LNCaP clone FGC (cell line): ENCODE measurements around the gene EHD2.
"Not testable (repeated sequence)": the region's sequence is repeated elsewhere in the genome, so short reads cannot be mapped to it uniquely, and the experiment has no call there.

Experiments used
- DNase-seq: peaks from one replicate; pipeline ENCODE4 v3.0.0-alpha.2; 2011; ENCODE audit warnings: low read depth
- H3K4me3 ChIP-seq: 2 replicates; pipeline ENCODE4 v1.5.1; 2011; ENCODE audit warnings: mild to moderate bottlenecking, low read depth, low read length, control low read depth
- TF ChIP-seq, protein P1 (sequence below): IDR thresholded peaks from 2 replicates; pipeline ENCODE4 v1.5.1; 2012; ENCODE audit warnings: mild to moderate bottlenecking; ENCODE audit not compliant: control insufficient read depth, insufficient read depth; ENCODE audit errors: extremely low read depth

EHD2 gene

DNA sequence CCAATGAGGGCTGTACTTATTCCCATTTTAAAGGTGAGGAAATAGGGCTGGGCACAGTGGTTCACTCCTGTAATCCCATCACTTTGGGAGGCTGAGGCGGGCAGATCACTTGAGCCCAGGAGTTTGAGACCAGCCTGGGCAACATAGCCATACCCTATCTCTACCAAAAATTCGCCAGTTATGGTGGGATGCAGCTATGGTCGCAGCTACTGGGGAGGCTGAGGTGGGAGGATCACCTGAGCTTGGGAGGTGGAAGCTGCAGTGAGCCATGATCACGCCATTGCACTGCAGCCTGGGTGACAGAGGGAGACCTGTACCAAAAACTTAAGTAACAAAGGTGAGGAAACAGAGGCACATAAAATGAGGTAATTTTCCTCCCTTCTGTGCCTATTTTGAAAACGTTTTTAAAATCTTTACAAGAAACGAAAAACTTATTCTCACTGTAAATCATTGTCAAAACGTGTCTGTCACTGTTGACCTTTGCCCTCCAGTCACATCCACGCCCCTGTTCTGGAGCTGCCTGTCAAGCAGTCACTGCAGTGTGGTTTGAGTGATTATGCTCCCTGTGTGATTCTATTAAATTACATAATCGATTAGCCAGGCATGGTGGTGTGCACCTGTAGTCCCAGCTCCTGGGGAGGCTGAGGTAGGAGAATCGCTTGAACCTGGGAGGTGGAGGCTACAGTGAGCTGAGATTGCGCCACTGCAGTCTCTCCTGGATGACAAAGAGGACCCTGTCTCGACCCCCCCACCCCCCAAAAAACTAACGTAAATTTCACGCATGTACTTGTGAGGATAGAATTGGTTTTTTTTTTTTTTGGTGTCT is 44.6 kb downstream of the EHD2 start:
- H3K4me3 ChIP-seq, result no peak overlapping the region
- TF ChIP-seq, protein P1, sequence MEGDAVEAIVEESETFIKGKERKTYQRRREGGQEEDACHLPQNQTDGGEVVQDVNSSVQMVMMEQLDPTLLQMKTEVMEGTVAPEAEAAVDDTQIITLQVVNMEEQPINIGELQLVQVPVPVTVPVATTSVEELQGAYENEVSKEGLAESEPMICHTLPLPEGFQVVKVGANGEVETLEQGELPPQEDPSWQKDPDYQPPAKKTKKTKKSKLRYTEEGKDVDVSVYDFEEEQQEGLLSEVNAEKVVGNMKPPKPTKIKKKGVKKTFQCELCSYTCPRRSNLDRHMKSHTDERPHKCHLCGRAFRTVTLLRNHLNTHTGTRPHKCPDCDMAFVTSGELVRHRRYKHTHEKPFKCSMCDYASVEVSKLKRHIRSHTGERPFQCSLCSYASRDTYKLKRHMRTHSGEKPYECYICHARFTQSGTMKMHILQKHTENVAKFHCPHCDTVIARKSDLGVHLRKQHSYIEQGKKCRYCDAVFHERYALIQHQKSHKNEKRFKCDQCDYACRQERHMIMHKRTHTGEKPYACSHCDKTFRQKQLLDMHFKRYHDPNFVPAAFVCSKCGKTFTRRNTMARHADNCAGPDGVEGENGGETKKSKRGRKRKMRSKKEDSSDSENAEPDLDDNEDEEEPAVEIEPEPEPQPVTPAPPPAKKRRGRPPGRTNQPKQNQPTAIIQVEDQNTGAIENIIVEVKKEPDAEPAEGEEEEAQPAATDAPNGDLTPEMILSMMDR, result no peak
- DNase-seq, result no peak

DNA sequence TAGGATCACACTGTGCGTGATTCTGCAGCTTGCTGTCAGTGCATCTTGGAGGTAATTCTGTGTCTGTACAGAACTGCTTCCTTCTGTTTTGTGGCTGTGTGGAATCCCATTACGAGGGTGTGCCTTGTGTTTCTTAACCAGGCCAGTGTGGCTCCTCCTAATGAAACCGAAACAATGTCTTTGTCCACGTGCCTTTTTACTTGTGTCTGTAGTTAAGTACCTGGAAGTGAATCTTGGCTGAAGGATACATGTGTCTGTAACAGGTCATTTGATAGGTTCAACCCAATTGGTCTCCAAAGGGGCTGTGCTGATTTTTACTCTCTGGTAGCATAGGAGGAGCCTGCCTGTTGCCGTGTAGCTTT is 45.2 kb downstream of the EHD2 start:
- TF ChIP-seq, protein P1, result no peak
- H3K4me3 ChIP-seq, result no peak overlapping the region
- no peak for DNase-seq

DNA sequence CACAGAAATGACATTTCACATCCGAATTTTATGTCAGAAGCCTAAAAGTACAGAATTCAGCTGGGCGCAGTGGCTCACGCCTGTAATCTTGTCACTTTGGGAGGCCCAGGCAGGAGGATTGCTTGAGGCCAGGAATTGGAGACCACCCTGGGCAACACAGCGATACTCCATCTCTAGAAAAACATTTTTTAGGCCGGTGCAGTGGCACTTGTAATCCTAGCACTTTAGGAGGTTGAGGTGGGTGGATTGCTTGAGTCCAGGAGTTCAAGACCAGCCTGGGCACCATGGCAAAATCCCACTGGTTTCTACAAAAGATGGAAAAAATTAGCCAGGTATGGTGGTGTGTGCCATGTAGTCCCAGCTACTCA is 47.4 kb downstream of the EHD2 start:
- no peak overlapping the region for H3K4me3 ChIP-seq
- DNase-seq, result no peak
- TF ChIP-seq, protein P1, result no peak

DNA sequence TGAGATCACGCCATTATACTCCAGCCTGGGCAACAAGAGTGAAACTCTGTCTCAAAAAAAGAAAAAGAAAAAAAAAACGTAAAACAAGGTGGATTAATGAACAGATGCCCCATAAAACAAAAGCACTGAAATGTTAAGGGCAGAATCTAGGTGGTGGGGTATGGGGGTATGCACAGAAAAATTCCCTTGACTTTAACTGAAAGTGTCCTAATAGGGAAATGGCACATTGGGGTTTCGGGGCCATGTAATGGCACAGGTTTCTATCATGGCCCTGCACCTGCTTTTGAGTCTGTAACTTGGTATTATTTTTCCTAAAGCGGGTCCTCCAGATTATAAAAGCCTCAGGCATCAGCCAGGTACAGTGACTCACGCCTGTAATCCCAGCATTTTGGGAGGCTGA is 48.3 kb downstream of the EHD2 start:
- no peak for DNase-seq
- TF ChIP-seq, protein P1, result no peak

DNA sequence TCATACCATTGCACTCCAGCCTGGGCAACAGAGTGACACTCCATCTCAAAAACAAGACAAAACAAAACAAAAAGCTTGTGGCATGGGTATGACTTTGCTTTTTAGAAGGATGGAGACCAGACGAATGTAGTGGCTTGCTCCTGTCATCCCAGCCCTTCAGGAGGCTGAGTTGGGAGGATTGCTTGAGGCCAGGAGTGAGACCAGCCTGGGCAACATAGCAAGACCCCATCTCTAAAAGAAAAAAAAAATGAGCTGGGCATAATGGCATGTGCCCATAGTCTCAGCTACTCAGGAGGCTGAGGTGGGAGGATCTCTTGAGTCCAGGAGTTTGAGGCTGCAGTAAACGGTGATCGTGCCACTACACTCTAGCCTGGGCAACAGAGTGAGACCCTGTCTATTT is 48.9 kb downstream of the EHD2 start:
- DNase-seq, result no peak
- H3K4me3 ChIP-seq, result no peak overlapping the region
- TF ChIP-seq, protein P1, result no peak

More for the DNA sequence above, 48.3 kb downstream of the EHD2 start:
- H3K4me3 ChIP-seq, result no peak overlapping the region

DNA sequence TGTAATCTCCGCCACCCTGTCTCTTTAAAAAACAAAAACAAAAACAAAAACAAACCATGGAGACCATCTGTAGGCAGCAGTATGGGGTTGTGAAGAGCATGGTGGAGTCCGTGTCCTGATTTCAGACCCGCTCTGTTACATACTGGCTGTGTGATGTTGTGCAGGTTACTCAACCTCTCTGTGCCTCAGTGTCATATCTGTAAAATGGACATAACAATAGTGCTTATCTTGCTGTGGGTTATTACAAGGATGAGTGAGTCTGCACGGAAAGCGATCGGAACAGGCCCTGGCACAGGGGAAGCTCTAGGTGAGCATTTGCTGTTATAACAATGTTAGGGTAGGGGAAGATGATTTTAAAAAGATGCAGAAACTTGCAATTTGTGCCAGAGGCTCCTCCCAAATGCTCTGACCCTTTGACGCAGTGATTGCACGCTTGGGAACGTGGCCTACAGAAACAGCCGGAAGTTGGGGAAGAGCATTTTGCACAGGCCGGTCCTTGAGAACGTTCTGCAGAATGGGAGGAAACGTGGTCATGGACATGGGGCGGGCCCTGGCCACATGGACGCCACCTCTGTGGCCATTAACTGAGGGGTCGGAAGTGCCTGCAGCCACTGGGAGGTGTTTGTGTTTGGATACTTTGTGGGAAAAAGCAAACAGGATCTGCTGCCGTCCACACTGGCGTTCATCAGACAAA is 49.5 kb downstream of the EHD2 start:
- no peak overlapping the region for H3K4me3 ChIP-seq
- TF ChIP-seq, protein P1, result no peak
- no peak for DNase-seq

DNA sequence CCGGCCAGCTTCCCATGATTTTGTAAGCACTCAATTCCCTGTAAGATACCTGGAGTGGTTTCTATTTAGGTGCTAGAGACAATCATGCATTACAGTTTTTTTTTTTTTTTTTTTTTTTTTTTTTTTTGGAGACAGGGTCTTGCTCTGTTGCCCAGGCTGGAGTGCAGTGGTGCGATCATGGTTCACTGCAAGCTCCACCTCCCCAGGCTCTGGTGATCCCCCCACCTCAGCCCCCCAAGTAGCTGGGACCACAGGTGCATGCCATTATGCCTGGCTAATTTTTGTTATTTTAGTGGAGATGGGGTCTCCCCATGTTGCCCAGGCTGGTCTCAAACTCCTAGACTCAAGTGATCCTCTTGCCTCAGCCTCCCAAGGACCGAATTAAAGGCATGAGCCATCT is 51.5 kb downstream of the EHD2 start:
- DNase-seq, H3K4me3 ChIP-seq: not testable (repeated sequence)
